IPS DF 6.9 (cell line): ENCODE data around the gene PAQR5.

Experiments used
- DNase-seq: peaks from one replicate; pipeline ENCODE4 v3.0.0-alpha.2; 2013; ENCODE audit warnings: low read depth, low spot score
- H3K27ac ChIP-seq: one replicate; pipeline ENCODE4 v1.5.1; 2013; ENCODE audit warnings: low read length, control low read depth
- H3K27me3 ChIP-seq: 2 replicates; pipeline ENCODE4 v1.6.1; 2013; ENCODE audit warnings: mild to moderate bottlenecking, low read length; ENCODE audit not compliant: control insufficient read depth, insufficient read depth
- H3K36me3 ChIP-seq: 2 replicates; pipeline ENCODE4 v1.6.1; 2013; ENCODE audit warnings: low read length; ENCODE audit not compliant: control insufficient read depth, insufficient read depth
- H3K4me1 ChIP-seq: 2 replicates; pipeline ENCODE4 v1.6.1; 2013; ENCODE audit warnings: low read length; ENCODE audit not compliant: control insufficient read depth, insufficient read depth
- H3K4me3 ChIP-seq: 2 replicates; pipeline ENCODE4 v1.5.1; 2013; ENCODE audit warnings: mild to moderate bottlenecking, low read length
- H3K9me3 ChIP-seq: 2 replicates; pipeline ENCODE4 v1.6.1; 2013; ENCODE audit warnings: low read length, inconsistent platforms; ENCODE audit not compliant: control insufficient read depth, insufficient read depth
- WGBS: extraction: QIAGEN DNeasy Blood & Tissue Kit; methylation state at CpG from one replicate; pipeline ENCODE4 v1.1.7; 2013; ENCODE audit warnings: mixed read lengths, missing lambda C conversion rate; ENCODE audit not compliant: insufficient read length, insufficient coverage; 5-methylcytosine and 5-hydroxymethylcytosine counted together

PAQR5 gene

GRCh38 chr15:69351884-69352283 is 53.2 kb downstream of the PAQR5 start:
- WGBS, result no CpG with 5 or more reads among the region's 2 CpGs

DNA sequence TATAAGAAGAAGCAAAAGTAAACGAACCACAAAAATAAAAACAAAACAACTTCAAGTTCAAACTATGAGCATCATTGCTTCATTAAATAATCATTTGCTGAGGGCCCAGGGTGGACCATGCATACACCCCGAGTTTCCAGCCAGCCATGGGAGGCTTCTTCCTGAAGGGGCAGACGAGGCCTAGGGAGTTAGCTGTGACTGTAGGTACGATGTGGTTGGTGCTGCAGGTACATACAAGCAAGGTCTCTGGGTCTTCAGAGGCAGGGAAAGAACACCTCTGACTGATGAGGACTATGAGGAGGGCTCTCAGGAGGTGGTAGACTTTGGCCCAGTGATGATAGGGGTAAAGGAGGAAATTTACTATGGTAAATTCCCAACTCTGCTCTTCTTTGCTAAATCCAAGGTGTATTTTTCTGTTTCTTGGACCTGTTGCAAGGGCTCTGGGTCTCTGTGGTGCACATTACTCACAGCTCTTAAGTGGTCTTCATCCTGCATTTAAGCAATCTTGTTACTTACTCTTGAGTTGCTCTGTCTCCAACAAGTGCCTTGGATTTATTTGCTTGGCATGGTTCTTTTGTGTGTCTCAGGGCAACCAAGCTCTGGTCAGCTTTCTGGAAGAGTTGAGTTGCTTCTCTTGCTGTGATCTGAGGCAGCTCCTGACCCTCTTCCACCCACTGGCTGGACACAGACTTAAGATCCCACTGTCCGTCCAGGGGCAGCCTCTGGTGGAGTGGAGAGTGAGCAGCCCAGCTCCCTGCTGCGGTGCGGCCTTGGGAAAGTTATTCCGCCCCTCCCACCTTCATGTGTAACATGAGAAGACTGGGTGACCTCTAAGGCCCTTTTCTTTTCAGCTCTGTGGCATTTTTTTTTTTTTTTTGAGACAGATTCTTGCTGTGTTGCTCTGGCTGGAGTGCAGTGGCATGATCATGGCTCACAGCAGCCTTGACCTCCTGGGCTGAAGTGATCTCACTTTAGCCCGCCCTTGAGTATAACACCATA is 59.4 kb downstream of the PAQR5 start:
- H3K4me3 ChIP-seq, result no peak overlapping the region
- H3K27me3 ChIP-seq, result no peaks in the 10 kb centered on the region
- DNase-seq, result no peak
- peaks cover 1% of the 10 kb centered on the region; the same call in 1 of the 2 replicates for H3K9me3 ChIP-seq
- WGBS, result no CpG with 5 or more reads among the region's 9 CpGs
- H3K4me1 ChIP-seq, result peaks cover 7% of the 10 kb centered on the region; the same call in 1 of the 2 replicates
- no peaks in the 10 kb centered on the region for H3K36me3 ChIP-seq
- no peak overlapping the region for H3K27ac ChIP-seq

More at GRCh38 chr15:69351884-69352283, 53.2 kb downstream of the PAQR5 start:
- H3K4me3 ChIP-seq, result no peak overlapping the region
- H3K36me3 ChIP-seq, result no peaks in the 10 kb centered on the region
- no peak for DNase-seq
- no peaks in the 10 kb centered on the region for H3K27me3 ChIP-seq
- no peaks in the 10 kb centered on the region for H3K4me1 ChIP-seq
- no peaks in the 10 kb centered on the region for H3K9me3 ChIP-seq
- no peak overlapping the region for H3K27ac ChIP-seq

DNA sequence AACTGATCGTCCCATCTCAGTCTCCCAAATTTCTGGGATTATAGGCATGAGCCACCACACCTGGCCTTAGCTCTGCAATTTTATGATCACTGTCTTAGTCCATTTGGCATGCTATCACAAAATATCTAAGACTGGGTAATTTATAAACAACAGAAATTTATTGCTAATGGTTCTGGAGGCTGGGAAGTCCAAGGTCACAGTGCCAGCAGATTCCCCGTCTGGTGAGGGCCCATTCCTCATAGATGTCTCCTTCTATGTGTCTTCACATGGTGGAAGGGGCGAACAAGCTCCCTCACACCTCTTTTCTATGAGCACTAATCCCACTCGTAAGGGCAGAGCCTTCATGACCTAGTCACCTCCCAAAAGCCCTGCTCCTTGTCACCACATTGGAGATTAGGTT is 60.1 kb downstream of the PAQR5 start:
- Histone ChIP-seq H3K36me3 (no peaks in the 10 kb centered on the region), H3K27ac (no peak overlapping the region), H3K4me3 (no peak overlapping the region), H3K4me1 (peaks cover 7% of the 10 kb centered on the region; the same call in 1 of the 2 replicates), H3K9me3 (peaks cover 1% of the 10 kb centered on the region; the same call in 1 of the 2 replicates), H3K27me3 (no peaks in the 10 kb centered on the region)
- DNase-seq, result no peak
- WGBS, result no CpG with 5 or more reads among the region's 4 CpGs

GRCh38 chr15:69359722-69360121 is 61.0 kb downstream of the PAQR5 start:
- Histone ChIP-seq H3K4me1 (peaks cover 7% of the 10 kb centered on the region; the same call in 1 of the 2 replicates), H3K36me3 (no peaks in the 10 kb centered on the region), H3K27ac (no peak overlapping the region), H3K9me3 (peaks cover 1% of the 10 kb centered on the region; the same call in 1 of the 2 replicates), H3K27me3 (no peaks in the 10 kb centered on the region), H3K4me3 (no peak overlapping the region)
- WGBS, result no CpG with 5 or more reads among the region's 3 CpGs
- DNase-seq, result no peak

DNA sequence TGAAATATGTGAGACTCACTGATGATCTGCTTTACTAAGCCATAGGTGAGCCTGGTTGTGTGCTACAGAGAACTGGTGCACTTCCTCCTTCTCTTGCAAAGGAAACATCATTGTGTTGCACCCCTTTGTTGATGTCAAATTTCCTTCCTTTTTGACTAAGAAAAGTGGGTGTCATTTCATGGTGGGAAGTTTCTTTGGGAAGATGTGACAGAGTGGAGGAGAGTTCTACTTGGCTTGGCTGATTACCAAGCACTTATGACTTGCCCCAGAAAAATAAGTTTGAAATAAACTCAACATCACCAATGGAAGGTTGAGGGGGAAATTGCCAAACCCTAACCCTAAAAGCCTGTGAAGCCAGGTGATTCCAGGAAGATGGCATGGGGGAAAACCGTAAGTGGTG is 61.9 kb downstream of the PAQR5 start:
- Histone ChIP-seq H3K4me3 (no peak overlapping the region), H3K9me3 (peaks cover 1% of the 10 kb centered on the region; the same call in 1 of the 2 replicates), H3K36me3 (no peaks in the 10 kb centered on the region), H3K4me1 (peaks cover 7% of the 10 kb centered on the region; the same call in 1 of the 2 replicates), H3K27me3 (no peaks in the 10 kb centered on the region), H3K27ac (no peak overlapping the region)
- DNase-seq, result no peak
- no CpG with 5 or more reads among the region's 1 CpG for whole genome bisulfite sequencing

DNA sequence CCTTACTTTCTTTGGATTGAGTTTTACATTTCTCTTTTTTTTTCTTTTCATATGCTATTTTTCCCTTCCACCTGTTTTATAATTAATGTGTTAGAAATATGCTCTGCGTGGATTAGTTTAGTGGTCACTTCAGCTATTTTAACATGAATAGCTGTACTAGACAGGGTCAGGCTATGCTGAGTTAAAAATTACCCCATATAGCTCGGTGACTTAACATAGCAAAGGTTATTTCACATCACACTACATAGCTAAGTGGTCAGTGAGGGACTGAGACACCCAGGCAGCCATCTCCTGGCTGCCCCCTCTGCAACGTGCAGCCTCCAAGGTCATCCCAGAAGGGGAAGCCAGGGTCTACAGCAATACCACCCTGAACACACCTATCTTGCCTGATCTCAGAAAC is 68.5 kb downstream of the PAQR5 start:
- no peaks in the 10 kb centered on the region for H3K4me1 ChIP-seq
- no peak overlapping the region for H3K4me3 ChIP-seq
- H3K36me3 ChIP-seq, result no peaks in the 10 kb centered on the region
- no peaks in the 10 kb centered on the region for H3K27me3 ChIP-seq
- no peak for DNase-seq
- no peaks in the 10 kb centered on the region for H3K9me3 ChIP-seq
- H3K27ac ChIP-seq, result no peak overlapping the region
- no CpG with 5 or more reads among the region's 3 CpGs for WGBS

GRCh38 chr15:69369631-69370030 is 70.9 kb downstream of the PAQR5 start:
- WGBS, result no CpG with 5 or more reads among the region's 2 CpGs
- H3K4me1 ChIP-seq, result no peaks in the 10 kb centered on the region
- H3K9me3 ChIP-seq, result no peaks in the 10 kb centered on the region
- no peaks in the 10 kb centered on the region for H3K27me3 ChIP-seq
- DNase-seq, result no peak
- no peak overlapping the region for H3K27ac ChIP-seq
- H3K36me3 ChIP-seq, result no peaks in the 10 kb centered on the region
- H3K4me3 ChIP-seq, result no peak overlapping the region

GRCh38 chr15:69373406-69373805 is 74.7 kb downstream of the PAQR5 start:
- Histone ChIP-seq H3K36me3 (no peaks in the 10 kb centered on the region), H3K27ac (no peak overlapping the region), H3K9me3 (no peaks in the 10 kb centered on the region), H3K4me3 (no peak overlapping the region), H3K27me3 (no peaks in the 10 kb centered on the region), H3K4me1 (no peaks in the 10 kb centered on the region)
- no peak for DNase-seq
- no CpG with 5 or more reads among the region's 6 CpGs for WGBS

DNA sequence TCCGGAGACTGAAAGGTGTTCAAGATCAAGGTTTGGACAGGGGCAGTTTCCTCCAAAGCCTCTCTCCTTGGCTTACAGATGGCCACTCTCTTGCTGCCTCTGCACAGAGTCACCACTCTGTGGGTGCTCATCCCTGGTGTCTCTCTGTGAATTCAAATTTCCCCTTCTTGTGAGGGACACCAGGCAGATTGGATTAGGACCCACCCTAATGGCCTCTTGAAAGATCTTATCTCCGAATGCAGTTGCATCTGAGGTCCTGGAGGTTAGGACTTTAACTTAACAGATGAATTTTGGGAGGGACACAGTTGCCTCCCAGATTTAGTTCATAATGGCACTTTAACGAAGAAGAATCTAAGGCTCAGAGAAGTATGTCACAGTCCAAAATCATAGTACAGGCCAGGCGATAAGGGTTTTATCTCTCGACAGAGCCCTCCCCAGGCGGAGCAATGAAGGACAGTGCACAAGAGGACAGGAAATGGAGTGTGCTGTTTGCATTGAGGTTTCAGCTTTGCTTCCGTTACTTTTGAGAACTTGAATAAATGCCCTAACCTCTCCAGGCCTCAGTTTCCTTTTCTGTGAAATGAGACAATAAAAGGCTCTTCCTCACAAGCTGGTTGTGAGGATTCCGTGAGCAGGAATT is 76.6 kb downstream of the PAQR5 start:
- WGBS, result no CpG with 5 or more reads among the region's 8 CpGs
- no peaks in the 10 kb centered on the region for H3K4me1 ChIP-seq
- no peak for DNase-seq

DNA sequence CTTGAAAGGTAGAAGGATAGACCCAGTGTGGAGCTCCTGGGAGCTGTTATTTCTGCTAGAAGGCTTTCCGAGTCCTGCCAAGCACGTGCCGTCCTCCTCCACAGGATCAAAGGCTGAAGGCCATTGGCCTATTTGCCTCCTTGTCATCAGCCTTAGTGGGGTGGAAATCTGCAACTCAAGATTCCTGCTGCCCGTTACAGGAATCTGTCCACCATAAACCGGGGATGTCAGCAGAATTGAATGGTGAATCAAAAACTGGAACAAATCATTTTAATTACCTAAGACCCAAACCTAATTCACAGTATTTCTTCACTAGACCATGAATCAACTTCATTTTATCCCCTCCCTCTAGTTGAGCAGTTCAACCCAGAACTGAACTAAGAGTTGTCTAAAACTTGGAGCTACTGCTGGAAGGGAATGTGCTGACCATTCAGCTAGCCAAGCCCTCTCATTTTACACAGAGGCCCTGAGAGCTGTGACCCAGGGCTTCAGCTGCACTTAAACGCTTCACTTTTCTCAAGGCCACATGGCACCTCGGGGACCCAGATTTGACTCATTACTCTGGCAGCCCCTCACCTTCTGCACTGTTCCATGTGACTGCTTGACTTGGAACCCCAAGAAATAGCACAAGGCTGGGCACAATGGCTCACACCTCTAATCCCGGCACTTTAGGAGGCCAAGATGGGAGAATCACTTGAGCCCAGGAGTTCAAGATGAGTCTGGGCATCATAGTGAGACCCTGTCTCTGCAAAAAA is 78.7 kb downstream of the PAQR5 start:
- Histone ChIP-seq H3K9me3 (no peaks in the 10 kb centered on the region), H3K27ac (no peak overlapping the region), H3K27me3 (no peaks in the 10 kb centered on the region), H3K36me3 (no peaks in the 10 kb centered on the region), H3K4me3 (no peak overlapping the region), H3K4me1 (no peaks in the 10 kb centered on the region)
- DNase-seq, result no peak
- WGBS, result no CpG with 5 or more reads among the region's 8 CpGs

More for the DNA sequence above, 76.6 kb downstream of the PAQR5 start:
- Histone ChIP-seq H3K27ac (no peak overlapping the region), H3K36me3 (no peaks in the 10 kb centered on the region), H3K4me3 (no peak overlapping the region), H3K9me3 (no peaks in the 10 kb centered on the region), H3K27me3 (no peaks in the 10 kb centered on the region)
